PC-3 (cell line): ENCODE measurements around the gene GREB1L.

Experiments
- CTCF ChIP-seq: fragments of 300-600 bp; sonication (generic); conservative IDR thresholded peaks from 2 replicates; pipeline ENCODE4 v1.5.1; 2017; ENCODE audit warnings: antibody characterized with exemption, low read depth, mild to moderate bottlenecking, low read length
- EZH2 ChIP-seq: fragments of 300-600 bp; sonication (generic); IDR thresholded peaks from one replicate; pipeline ENCODE4 v1.6.1; 2017; ENCODE audit warnings: antibody characterized with exemption, mild to moderate bottlenecking, low read length; ENCODE audit not compliant: unreplicated experiment

GRCh38 chr18:21483051-21483450 lies 241.0 kb downstream of the GREB1L start:
- TF ChIP-seq CTCF (no peak), EZH2 (no peak)
